ENCODE results near the gene PSME1. TPM values are rescaled to one million over a fixed set of nuclear protein-coding genes. Genes with fewer than 3 reads are reported as not detected.
A peak's percentile ranks its signal among the peaks of the same experiment; 100 is the strongest.

The PSME1 gene
- total RNA-seq = 10 to 100 TPM; 78.4 to 93.7 TPM

DNA sequence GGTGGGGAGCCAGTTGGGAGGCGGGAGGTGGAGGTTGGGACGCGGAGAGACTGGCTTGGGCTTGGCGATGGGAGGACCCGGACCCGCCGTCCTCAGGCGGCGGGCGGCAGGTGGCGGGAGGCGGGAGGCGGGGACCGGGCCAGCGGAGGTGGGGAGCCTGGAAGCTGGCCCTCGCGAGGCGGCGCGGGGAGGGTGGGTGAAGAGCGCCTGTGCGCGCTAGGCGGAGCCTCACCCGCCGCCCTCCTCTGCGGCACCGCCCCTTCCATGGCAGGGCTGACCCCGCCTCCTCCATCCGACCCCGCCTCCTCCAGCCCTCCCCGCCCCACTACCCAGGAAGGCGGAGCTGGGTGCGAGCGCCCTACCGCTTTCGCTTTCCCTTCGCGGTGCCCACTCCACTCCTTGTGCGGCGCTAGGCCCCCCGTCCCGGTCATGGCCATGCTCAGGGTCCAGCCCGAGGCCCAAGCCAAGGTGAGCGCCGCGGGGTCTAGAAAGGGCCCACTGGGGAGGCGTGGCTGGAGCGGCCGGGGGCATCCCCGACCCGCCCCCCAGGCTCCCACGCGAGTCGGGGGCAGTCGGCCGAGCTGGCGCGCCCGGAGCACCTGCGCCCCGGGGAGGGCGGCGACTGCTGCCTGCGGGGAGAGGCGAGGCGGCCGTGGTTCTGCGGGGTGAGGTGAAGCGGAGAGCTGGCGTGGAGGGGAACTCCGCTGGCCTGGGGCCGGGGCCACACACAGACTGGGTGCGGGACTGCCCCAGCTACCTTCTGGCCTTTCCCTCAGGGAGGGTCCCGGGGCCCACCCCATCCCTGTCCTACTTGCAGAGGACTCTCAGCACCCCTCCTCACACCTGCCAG lies at the start of gene PSME1:
TSS of gene PSME1 (plus strand) at position 361 of the 850 bp plus-strand sequence. CDS start at position 430, 69 bp downstream.
- peak; percentile 39 to 80 (median 66) for TF ChIP-seq POLR2A (IDR thresholded peaks at IDR 0.05)
- TF ChIP-seq, protein P1, sequence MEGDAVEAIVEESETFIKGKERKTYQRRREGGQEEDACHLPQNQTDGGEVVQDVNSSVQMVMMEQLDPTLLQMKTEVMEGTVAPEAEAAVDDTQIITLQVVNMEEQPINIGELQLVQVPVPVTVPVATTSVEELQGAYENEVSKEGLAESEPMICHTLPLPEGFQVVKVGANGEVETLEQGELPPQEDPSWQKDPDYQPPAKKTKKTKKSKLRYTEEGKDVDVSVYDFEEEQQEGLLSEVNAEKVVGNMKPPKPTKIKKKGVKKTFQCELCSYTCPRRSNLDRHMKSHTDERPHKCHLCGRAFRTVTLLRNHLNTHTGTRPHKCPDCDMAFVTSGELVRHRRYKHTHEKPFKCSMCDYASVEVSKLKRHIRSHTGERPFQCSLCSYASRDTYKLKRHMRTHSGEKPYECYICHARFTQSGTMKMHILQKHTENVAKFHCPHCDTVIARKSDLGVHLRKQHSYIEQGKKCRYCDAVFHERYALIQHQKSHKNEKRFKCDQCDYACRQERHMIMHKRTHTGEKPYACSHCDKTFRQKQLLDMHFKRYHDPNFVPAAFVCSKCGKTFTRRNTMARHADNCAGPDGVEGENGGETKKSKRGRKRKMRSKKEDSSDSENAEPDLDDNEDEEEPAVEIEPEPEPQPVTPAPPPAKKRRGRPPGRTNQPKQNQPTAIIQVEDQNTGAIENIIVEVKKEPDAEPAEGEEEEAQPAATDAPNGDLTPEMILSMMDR (IDR thresholded peaks at IDR 0.05) = peak in 1 of 7 experiments; percentile 9
- Histone ChIP-seq H3K27ac (peak within 1 kb of the TSS; percentile 72 to 98 (median 94)), H3K27me3 (no peaks in the 10 kb centered on the region), H3K4me3 (peak within 1 kb of the TSS; percentile 30 to 96), H3K9me3 (no peaks in the 10 kb centered on the region), H3K4me1 (peaks cover 58% of the 10 kb centered on the region), H3K36me3 (replicated peaks in 1 of 2; ENCODE audit: insufficient read depth in 1 of 2, low read depth in 2 of 2) (peaks cover 0 to 11% of the 10 kb centered on the region in 2 donors)
- DNase-seq (peak; percentile 95 to 97 (median 96)), ATAC-seq (peak; percentile 92)
- intact Hi-C loops (cut with DNase I) = no loop called here
- 0 to 2% methylated on average over 23 to 67 of the region's 75 CpGs for WGBS, 2 donors

- Histone ChIP-seq H3K36me3 (replicated peaks in 1 of 2; ENCODE audit: insufficient read depth in 1 of 2, low read depth in 2 of 2) (no peaks in the 10 kb centered on the region), H3K4me1 (peaks cover 11% of the 10 kb centered on the region), H3K27ac (no peak overlapping the region), H3K4me3 (no peak overlapping the region), H3K27me3 (no peaks in the 10 kb centered on the region), H3K9me3 (no peaks in the 10 kb centered on the region)
- intact Hi-C loops (cut with DNase I) = no loop called here
- 77 to 88% methylated on average over 1 of the region's 1 CpG for WGBS, 2 donors
- TF ChIP-seq, protein P1 (IDR thresholded peaks at IDR 0.05) = no peak
- TF ChIP-seq POLR2A (IDR thresholded peaks at IDR 0.05) = no peak
- ATAC-seq = no peak
- no peak for DNase-seq
Measured at GRCh38 chr14:24087004-24087403, 49.0 kb upstream of the PSME1 start.

DNA sequence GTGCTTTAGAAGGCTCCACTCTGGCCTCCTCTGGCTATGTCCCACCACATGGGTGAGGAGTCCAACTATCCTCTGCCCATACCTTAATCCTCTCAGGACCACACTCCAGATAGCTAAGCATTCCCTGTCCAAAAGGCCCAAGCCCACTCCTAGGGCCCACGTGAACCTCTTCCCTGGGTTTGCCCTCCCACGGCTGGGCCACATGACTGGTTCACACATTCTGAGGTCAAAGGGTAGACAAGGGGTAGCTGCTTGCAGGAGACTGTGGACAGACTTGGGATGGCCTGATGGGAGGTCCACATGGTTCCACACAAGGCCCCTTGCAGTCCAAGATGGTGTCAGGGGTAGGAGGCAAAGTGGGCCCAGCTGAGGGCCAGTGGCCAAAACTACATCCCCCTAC lies 47.9 kb upstream of the PSME1 start:
- 75% methylated on average over 2 of the region's 2 CpGs for WGBS, 2 donors
- TF ChIP-seq POLR2A (IDR thresholded peaks at IDR 0.05) = no peak
- TF ChIP-seq, protein P1 (IDR thresholded peaks at IDR 0.05) = no peak
- intact Hi-C loops (cut with DNase I) = no loop called here
- Histone ChIP-seq H3K36me3 (replicated peaks in 1 of 2; ENCODE audit: insufficient read depth in 1 of 2, low read depth in 2 of 2) (no peaks in the 10 kb centered on the region), H3K27me3 (no peaks in the 10 kb centered on the region), H3K27ac (no peak overlapping the region), H3K9me3 (no peaks in the 10 kb centered on the region), H3K4me1 (peaks cover 21% of the 10 kb centered on the region), H3K4me3 (no peak overlapping the region)
- DNase-seq = no peak
- ATAC-seq = no peak

- TF ChIP-seq, protein P1 (IDR thresholded peaks at IDR 0.05) = no peak
- no peak for TF ChIP-seq POLR2A (IDR thresholded peaks at IDR 0.05)
- intact Hi-C loops (cut with DNase I) = no loop called here
- Histone ChIP-seq H3K9me3 (no peaks in the 10 kb centered on the region), H3K27me3 (no peaks in the 10 kb centered on the region), H3K4me3 (no peak overlapping the region), H3K36me3 (replicated peaks in 1 of 2; ENCODE audit: insufficient read depth in 1 of 2, low read depth in 2 of 2) (no peaks in the 10 kb centered on the region), H3K4me1 (peaks cover 33% of the 10 kb centered on the region), H3K27ac (no peak overlapping the region)
- DNase-seq (no peak), ATAC-seq (no peak)
- 65 to 73% methylated on average over 6 of the region's 6 CpGs for WGBS, 2 donors
Measured at GRCh38 chr14:24089890-24090289, 46.1 kb upstream of the PSME1 start.
